ENCODE results near the gene ADAMTS12.
"Not testable (repeated sequence)": the region's sequence is repeated elsewhere in the genome, so short reads cannot be mapped to it uniquely, and the experiment has no call there.

ADAMTS12 gene

GRCh38 chr5:33891788-33892619 lies at the start of gene ADAMTS12:
Gene ADAMTS12, minus strand, starts transcription at chr5:33891990. Its CDS starts 134 bp downstream, at chr5:33891856.
- DNase-seq, result peak in 1 of 2 experiments; percentile 47

GRCh38 chr5:33941090-33941489 lies 49.3 kb upstream of the ADAMTS12 start:
- no peak for DNase-seq

GRCh38 chr5:33939556-33940262 lies 47.9 kb upstream of the ADAMTS12 start:
- no peak for DNase-seq

GRCh38 chr5:33938881-33939280 lies 47.1 kb upstream of the ADAMTS12 start:
- DNase-seq, result peak in 1 of 2 experiments; percentile 60

GRCh38 chr5:33938507-33938796 lies 46.7 kb upstream of the ADAMTS12 start:
- DNase-seq, result no peak

GRCh38 chr5:33937707-33938506 lies 46.1 kb upstream of the ADAMTS12 start:
- no peak for DNase-seq

GRCh38 chr5:33937017-33937706 lies 45.4 kb upstream of the ADAMTS12 start:
- no peak for DNase-seq

- DNase-seq, result peak in 1 of 2 experiments; percentile 54
Observed at GRCh38 chr5:33936381-33937016, 44.7 kb upstream of the ADAMTS12 start, which contains the start of gene RXFP3. Gene RXFP3, plus strand, starts transcription at chr5:33936386. Its CDS starts 355 bp downstream, at chr5:33936741.

- DNase-seq, result peak; percentile 61 to 88
Observed at GRCh38 chr5:33936004-33936380, 44.2 kb upstream of the ADAMTS12 start.

GRCh38 chr5:33934176-33934575 lies 42.4 kb upstream of the ADAMTS12 start:
- no peak for DNase-seq

GRCh38 chr5:33933723-33934169 lies 42.0 kb upstream of the ADAMTS12 start:
- no peak for DNase-seq

GRCh38 chr5:33931136-33931535 lies 39.3 kb upstream of the ADAMTS12 start:
- DNase-seq, result no peak

- DNase-seq, result no peak
Observed at GRCh38 chr5:33929925-33930690, 38.3 kb upstream of the ADAMTS12 start.

GRCh38 chr5:33928283-33928682 lies 36.5 kb upstream of the ADAMTS12 start:
- DNase-seq, result no peak

GRCh38 chr5:33927685-33928084 lies 35.9 kb upstream of the ADAMTS12 start:
- no peak for DNase-seq

- no peak for DNase-seq
Observed at GRCh38 chr5:33925278-33925677, 33.5 kb upstream of the ADAMTS12 start.

GRCh38 chr5:33921002-33921401 lies 29.2 kb upstream of the ADAMTS12 start:
- no peak for DNase-seq

- DNase-seq, result not testable (repeated sequence)
Observed at GRCh38 chr5:33914844-33915243, 23.1 kb upstream of the ADAMTS12 start.

- peak in 1 of 2 experiments; percentile 9 for DNase-seq
Observed at GRCh38 chr5:33906248-33906647, 14.5 kb upstream of the ADAMTS12 start.

- DNase-seq, result no peak
Observed at GRCh38 chr5:33905381-33905780, 13.6 kb upstream of the ADAMTS12 start.

- DNase-seq, result no peak
Observed at GRCh38 chr5:33903118-33903517, 11.3 kb upstream of the ADAMTS12 start.
